ENCODE measurements around the gene LPCAT3. TPM values are rescaled to one million over a fixed set of nuclear protein-coding genes. Genes with fewer than 3 reads are reported as not detected.

LPCAT3 gene
- total RNA-seq, 1 donor from 2014 or later, result 14.9 TPM

DNA sequence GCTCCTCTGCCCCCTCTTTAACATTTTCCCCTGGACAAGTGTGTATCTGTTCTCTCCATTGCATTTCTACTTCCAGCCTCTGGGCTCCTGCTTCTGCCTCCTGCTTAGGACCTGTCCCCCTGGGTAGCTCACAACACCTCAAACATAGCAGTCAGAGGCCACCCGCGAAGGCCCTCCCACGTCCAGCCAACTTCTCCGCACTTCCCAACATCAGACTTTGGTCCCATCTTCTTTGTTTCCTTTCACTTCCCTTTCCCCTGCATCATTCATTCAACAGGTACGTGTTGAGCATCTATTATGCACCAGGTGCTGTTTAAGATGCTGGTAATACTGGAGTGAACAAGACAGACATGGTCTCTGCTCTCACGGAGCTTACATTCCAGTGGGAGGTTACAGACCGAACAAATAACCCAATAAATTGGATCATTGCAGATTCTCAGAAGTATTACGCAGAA lies 71.3 kb downstream of the LPCAT3 start:
- no peak for DNase-seq (ENCODE audit: low read depth)
- TF ChIP-seq, protein P1, sequence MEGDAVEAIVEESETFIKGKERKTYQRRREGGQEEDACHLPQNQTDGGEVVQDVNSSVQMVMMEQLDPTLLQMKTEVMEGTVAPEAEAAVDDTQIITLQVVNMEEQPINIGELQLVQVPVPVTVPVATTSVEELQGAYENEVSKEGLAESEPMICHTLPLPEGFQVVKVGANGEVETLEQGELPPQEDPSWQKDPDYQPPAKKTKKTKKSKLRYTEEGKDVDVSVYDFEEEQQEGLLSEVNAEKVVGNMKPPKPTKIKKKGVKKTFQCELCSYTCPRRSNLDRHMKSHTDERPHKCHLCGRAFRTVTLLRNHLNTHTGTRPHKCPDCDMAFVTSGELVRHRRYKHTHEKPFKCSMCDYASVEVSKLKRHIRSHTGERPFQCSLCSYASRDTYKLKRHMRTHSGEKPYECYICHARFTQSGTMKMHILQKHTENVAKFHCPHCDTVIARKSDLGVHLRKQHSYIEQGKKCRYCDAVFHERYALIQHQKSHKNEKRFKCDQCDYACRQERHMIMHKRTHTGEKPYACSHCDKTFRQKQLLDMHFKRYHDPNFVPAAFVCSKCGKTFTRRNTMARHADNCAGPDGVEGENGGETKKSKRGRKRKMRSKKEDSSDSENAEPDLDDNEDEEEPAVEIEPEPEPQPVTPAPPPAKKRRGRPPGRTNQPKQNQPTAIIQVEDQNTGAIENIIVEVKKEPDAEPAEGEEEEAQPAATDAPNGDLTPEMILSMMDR (conservative IDR thresholded peaks at IDR 0.05; ENCODE audit: low read depth, low read length), result no peak
- H3K4me3 ChIP-seq (ENCODE audit: low read depth, low read length), result peak overlapping the region; percentile 64

GRCh38 chr12:6946033-6946919 lies 72.0 kb downstream of the LPCAT3 start:
- TF ChIP-seq, protein P1 (conservative IDR thresholded peaks at IDR 0.05; ENCODE audit: low read depth, low read length), result no peak
- no peak for DNase-seq (ENCODE audit: low read depth)
- peak overlapping the region; percentile 64 for H3K4me3 ChIP-seq (ENCODE audit: low read depth, low read length)

DNA sequence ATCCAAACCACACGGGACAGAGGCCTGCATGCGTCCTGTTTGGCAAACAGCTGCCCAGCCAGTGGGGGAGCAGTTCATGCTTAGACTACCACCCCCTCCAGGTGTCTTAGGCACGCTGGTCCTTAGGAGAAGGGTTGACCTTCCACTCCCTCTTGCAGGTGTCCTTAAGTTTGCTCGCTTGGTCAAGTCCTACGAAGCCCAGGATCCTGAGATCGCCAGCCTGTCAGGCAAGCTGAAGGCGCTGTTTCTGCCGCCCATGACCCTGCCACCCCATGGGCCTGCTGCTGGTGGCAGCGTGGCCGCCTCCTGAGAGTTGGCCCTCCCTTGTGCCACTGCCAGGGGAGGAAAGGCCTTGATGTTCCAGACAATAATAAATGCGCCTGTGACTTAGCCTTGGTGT lies 72.7 kb downstream of the LPCAT3 start:
- DNase-seq (ENCODE audit: low read depth), result no peak
- H3K4me3 ChIP-seq (ENCODE audit: low read depth, low read length), result peak overlapping the region; percentile 64
- TF ChIP-seq, protein P1 (conservative IDR thresholded peaks at IDR 0.05; ENCODE audit: low read depth, low read length), result no peak

DNA sequence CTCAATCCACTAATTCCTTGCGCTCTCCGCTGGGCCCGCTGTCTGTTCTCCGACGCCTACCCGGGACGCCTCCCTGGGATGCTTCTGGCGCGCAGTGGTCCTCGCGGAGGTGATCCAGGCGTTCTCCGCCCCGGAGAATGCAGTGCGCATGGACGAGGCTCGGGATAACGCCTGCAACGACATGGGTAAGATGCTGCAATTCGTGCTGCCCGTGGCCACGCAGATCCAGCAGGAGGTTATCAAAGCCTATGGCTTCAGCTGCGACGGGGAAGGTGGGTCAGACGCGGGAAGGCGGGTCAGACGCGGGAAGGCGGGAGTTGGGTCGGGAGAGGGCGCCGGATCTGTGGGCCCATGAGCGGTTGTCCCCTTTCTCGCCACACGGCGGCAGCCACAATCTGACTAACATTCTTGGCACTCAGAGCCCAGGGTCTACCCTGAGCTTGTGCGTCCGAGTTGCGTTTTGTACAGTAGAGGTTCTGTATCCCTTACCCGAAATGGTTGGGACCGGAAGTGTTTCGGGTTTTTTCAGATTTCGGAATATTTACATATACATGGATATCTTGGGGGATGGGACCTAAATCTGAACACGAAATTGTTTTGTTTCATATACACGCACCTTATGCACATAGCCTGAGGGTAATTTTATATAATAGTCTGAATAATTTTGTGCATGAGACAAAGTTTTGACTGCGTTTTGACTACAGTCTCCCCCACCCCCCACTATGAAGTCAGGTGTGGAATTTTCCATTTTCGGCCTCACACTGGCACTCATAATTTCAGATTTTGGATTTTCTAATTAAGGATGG lies 73.7 kb downstream of the LPCAT3 start:
- TF ChIP-seq, protein P1 (conservative IDR thresholded peaks at IDR 0.05; ENCODE audit: low read depth, low read length), result peak; percentile 83
- DNase-seq (ENCODE audit: low read depth), result no peak
- H3K4me3 ChIP-seq (ENCODE audit: low read depth, low read length), result peak overlapping the region; percentile 75

- TF ChIP-seq, protein P1 (conservative IDR thresholded peaks at IDR 0.05; ENCODE audit: low read depth, low read length), result no peak
- peak within 1 kb of the TSS; percentile 75 for H3K4me3 ChIP-seq (ENCODE audit: low read depth, low read length)
- peak; percentile 88 for DNase-seq (ENCODE audit: low read depth)
Observed at GRCh38 chr12:6943722-6944380, 74.4 kb downstream of the LPCAT3 start, which contains the start of the genes C12orf57 and RNU7-1. Gene C12orf57 (plus strand): TSS chr12:6944022. CDS start chr12:6944122, 100 bp downstream. Gene RNU7-1 (plus strand): TSS chr12:6943816.

- DNase-seq (ENCODE audit: low read depth), result no peak
- TF ChIP-seq, protein P1 (conservative IDR thresholded peaks at IDR 0.05; ENCODE audit: low read depth, low read length), result no peak
Observed at GRCh38 chr12:6943389-6943721, 74.9 kb downstream of the LPCAT3 start.

More at GRCh38 chr12:6943389-6943721, 74.9 kb downstream of the LPCAT3 start:
- H3K4me3 ChIP-seq (ENCODE audit: low read depth, low read length), result peak overlapping the region; percentile 75

Data from epithelial cell of proximal tubule (primary cell).